ENCODE data around the gene ITPK1. TPM values are rescaled to one million over a fixed set of nuclear protein-coding genes. Genes with fewer than 3 reads are reported as not detected.

ITPK1 gene
- total and polyA plus RNA-seq, 2 donors (not counting 3 experiments of a cell fraction or from before 2014, with no cell fraction given), result 39.6 to 51.8 TPM

GRCh38 chr14:93060841-93061240, 54.9 kb downstream of the ITPK1 start:
- H3K9me1 ChIP-seq (replicated peaks; ENCODE audit: control insufficient read depth, extremely low read depth, insufficient read depth, low read length), result no peaks in the 10 kb centered on the region
- no peak overlapping the region for H3K27ac ChIP-seq (ENCODE audit: insufficient read depth, low read depth, low read length)
- POLR2A ChIA-PET, result no interaction called here
- dilution Hi-C loops (cut with MboI; ENCODE audit: extremely low pct_ligation_motif_present, low sequenced_read_pairs), result no loop called here
- CTCF ChIA-PET, result interaction anchor here (1.1 kb wide), 2 partner anchors 10 to 109 kb away, joined by 3 to 4 read pairs; no protein-coding TSS in a partner anchor
- no peak overlapping the region for H3K4me3 ChIP-seq (replicated peaks in 1 of 3; ENCODE audit: insufficient read depth in 1 of 3, low read depth in 1 of 3, low read length in 3 of 3)
- intact Hi-C loops (cut with micrococcal nuclease), result no loop called here
- no peaks in the 10 kb centered on the region for H4K20me1 ChIP-seq (replicated peaks; ENCODE audit: control insufficient read depth, extremely low read depth, insufficient read depth, low read length)
- no peak for FAIRE-seq
- H3K9ac ChIP-seq (replicated peaks; ENCODE audit: extremely low read depth, insufficient read depth, low read length), result no peak overlapping the region
- no TSS peak for BruUV-seq (replicated peaks)
- DNase-seq (ENCODE audit: low read depth, low spot score), result no peak
- TF ChIP-seq MYC (IDR thresholded peaks at IDR 0.05; ENCODE audit: low read depth, low read length), result no peak
- TF ChIP-seq MAX (IDR thresholded peaks at IDR 0.05; ENCODE audit: insufficient read depth, insufficient read length), result no peak
- no peak for TF ChIP-seq JUN (IDR thresholded peaks at IDR 0.05; ENCODE audit: borderline replicate concordance, insufficient read depth, insufficient read length, low read depth)
- no peak for TF ChIP-seq POLR2A (IDR thresholded peaks at IDR 0.05; ENCODE audit: low read depth, low read length)
- H3K36me3 ChIP-seq (ENCODE audit: control insufficient read depth in 2 of 2, extremely low read depth in 1 of 2, insufficient read depth in 2 of 2, low read length in 2 of 2), result no peaks in the 10 kb centered on the region
- no peaks in the 10 kb centered on the region for H3K27me3 ChIP-seq (ENCODE audit: control insufficient read depth in 2 of 2, insufficient read depth in 2 of 2, low read length in 2 of 2)
- no peaks in the 10 kb centered on the region for H3K9me3 ChIP-seq (replicated peaks; ENCODE audit: control insufficient read depth, insufficient read depth, low read length)
- H3K4me1 ChIP-seq (ENCODE audit: control insufficient read depth, extremely low read depth, insufficient read depth, low read length), result no peaks in the 10 kb centered on the region
- no peaks in the 10 kb centered on the region for H3K79me2 ChIP-seq (ENCODE audit: control insufficient read depth, insufficient read depth, low read length)
- H2AFZ ChIP-seq (ENCODE audit: low read depth, low read length), result no peak overlapping the region
- no peak overlapping the region for H3K4me2 ChIP-seq (ENCODE audit: insufficient read depth, low read length)

DNA sequence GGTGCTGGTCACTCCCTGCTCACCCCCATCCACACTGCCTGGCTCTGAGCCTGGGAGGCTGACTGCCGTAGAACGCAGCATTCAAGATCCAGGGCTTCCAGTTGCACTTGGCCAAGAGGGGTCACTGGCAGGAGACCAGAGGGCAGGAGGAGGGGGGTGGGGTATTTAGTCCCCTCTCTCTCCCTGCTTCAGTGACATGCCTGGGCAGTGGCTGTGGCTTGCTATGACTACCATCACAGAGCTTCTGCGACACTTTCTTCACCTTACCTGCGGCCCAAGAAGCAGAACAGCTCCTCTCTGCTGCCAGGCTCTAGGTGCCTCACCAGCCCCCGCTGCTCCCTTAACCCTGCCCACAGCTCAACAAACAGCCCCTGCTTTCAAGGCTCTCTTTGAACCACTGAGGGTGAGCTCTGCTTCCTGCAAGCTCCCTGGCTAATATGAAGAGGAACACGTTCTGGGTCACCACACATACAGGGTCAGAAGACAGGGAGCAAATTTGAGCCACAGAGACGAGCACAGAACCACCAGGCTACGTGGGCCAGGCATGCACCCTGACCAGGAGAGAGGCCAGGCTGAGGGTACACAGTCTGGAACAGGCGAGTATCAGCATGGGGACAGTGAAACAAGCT, 55.7 kb downstream of the ITPK1 start:
- ChIA-PET CTCF (interaction anchor here (0.9 to 1.1 kb wide), 2 partner anchors 53 to 108 kb away, joined by 4 to 7 read pairs; no protein-coding TSS in a partner anchor), POLR2A (no interaction called here)
- no peak for TF ChIP-seq CTCF (IDR thresholded peaks at IDR 0.05; ENCODE audit: extremely low read depth in 1 of 2, insufficient read depth in 1 of 2, low read depth in 1 of 2, low read length in 2 of 2)
- no peak for TF ChIP-seq POLR2AphosphoS5 (IDR thresholded peaks at IDR 0.05; ENCODE audit: insufficient read depth, low read depth, low read length)
- no peak for FAIRE-seq
- Histone ChIP-seq H3K4me3 (replicated peaks in 1 of 3; ENCODE audit: insufficient read depth in 1 of 3, low read depth in 1 of 3, low read length in 3 of 3) (no peak overlapping the region), H3K27me3 (ENCODE audit: control insufficient read depth in 2 of 2, insufficient read depth in 2 of 2, low read length in 2 of 2) (no peaks in the 10 kb centered on the region), H3K79me2 (ENCODE audit: control insufficient read depth, insufficient read depth, low read length) (no peaks in the 10 kb centered on the region), H3K9me3 (replicated peaks; ENCODE audit: control insufficient read depth, insufficient read depth, low read length) (no peaks in the 10 kb centered on the region), H4K20me1 (replicated peaks; ENCODE audit: control insufficient read depth, extremely low read depth, insufficient read depth, low read length) (no peaks in the 10 kb centered on the region), H3K9ac (replicated peaks; ENCODE audit: extremely low read depth, insufficient read depth, low read length) (no peak overlapping the region), H3K27ac (ENCODE audit: insufficient read depth, low read depth, low read length) (no peak overlapping the region), H2AFZ (ENCODE audit: low read depth, low read length) (no peak overlapping the region), H3K9me1 (replicated peaks; ENCODE audit: control insufficient read depth, extremely low read depth, insufficient read depth, low read length) (no peaks in the 10 kb centered on the region), H3K36me3 (ENCODE audit: control insufficient read depth in 2 of 2, extremely low read depth in 1 of 2, insufficient read depth in 2 of 2, low read length in 2 of 2) (no peaks in the 10 kb centered on the region), H3K4me1 (ENCODE audit: control insufficient read depth, extremely low read depth, insufficient read depth, low read length) (no peaks in the 10 kb centered on the region), H3K4me2 (ENCODE audit: insufficient read depth, low read length) (no peak overlapping the region)
- dilution Hi-C loops (cut with MboI; ENCODE audit: extremely low pct_ligation_motif_present, low sequenced_read_pairs), result no loop called here
- intact Hi-C loops (cut with micrococcal nuclease), result loop anchor here (10.0 kb wide), 1 partner anchor 1055 kb away; the partner anchor contains the start of gene IFI27
- no TSS peak for BruUV-seq (replicated peaks)
- DNase-seq (ENCODE audit: low read depth, low spot score), result no peak
